Vagina (tissue), 2 donors: ENCODE measurements around the gene MDN1.

Source experiments
- POLR2AphosphoS5 ChIP-seq, 2 donors: sonication (generic); formaldehyde crosslinking; IDR thresholded peaks; one replicate each; pipeline ENCODE4 v1.9.0; 2017; ENCODE audit warnings: antibody characterized with exemption in 2 of 2, mild to moderate bottlenecking in 2 of 2, low read depth in 1 of 2; ENCODE audit not compliant: insufficient read depth in 1 of 2
- TF ChIP-seq, protein P1 (sequence below), 3 experiments: fragments of 450-650 bp in 2 of 3; fragments of 200-600 bp in 1 of 3; sonication (generic) in 1 of 3; IDR thresholded peaks; one replicate each; pipeline ENCODE4 v1.5.1; 2017 to 2019; ENCODE audit warnings: antibody characterized with exemption in 3 of 3, mild to moderate bottlenecking in 2 of 3, moderate library complexity in 2 of 3

DNA sequence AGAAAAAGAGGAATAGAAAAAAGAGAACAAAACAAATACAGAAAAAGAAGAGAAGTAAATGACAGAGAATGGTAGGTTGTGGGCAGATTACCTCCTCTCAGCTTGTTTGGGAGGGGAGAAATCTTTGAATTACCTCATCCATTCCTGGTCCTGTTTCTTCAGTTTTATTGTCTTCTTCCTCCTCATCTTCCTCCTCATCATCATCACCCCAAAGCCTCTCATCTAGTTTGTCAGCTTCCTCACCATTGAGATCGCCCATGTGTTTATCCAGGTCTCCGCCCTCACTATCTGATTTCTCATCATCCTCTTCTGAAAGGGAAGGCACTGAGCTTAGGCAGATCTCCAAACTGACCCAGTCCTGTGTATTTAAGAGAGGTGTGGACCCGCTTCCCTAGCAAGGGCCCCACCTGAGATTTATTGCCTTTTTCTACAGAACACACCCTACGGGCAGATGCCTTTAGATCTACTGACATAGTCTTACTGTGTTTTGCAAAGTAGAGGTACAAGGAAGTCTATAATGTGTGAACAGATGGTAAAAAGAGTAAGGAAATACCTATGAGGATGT is 156.9 kb downstream of the MDN1 start:
- TF ChIP-seq POLR2AphosphoS5 (IDR thresholded peaks at IDR 0.05; ENCODE audit: insufficient read depth in 1 of 2, low read depth in 1 of 2): no peak
- TF ChIP-seq, protein P1, sequence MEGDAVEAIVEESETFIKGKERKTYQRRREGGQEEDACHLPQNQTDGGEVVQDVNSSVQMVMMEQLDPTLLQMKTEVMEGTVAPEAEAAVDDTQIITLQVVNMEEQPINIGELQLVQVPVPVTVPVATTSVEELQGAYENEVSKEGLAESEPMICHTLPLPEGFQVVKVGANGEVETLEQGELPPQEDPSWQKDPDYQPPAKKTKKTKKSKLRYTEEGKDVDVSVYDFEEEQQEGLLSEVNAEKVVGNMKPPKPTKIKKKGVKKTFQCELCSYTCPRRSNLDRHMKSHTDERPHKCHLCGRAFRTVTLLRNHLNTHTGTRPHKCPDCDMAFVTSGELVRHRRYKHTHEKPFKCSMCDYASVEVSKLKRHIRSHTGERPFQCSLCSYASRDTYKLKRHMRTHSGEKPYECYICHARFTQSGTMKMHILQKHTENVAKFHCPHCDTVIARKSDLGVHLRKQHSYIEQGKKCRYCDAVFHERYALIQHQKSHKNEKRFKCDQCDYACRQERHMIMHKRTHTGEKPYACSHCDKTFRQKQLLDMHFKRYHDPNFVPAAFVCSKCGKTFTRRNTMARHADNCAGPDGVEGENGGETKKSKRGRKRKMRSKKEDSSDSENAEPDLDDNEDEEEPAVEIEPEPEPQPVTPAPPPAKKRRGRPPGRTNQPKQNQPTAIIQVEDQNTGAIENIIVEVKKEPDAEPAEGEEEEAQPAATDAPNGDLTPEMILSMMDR (IDR thresholded peaks at IDR 0.05): no peak
